HepG2 (cell line): Measurements from ENCODE around the gene LMNA. TPM values are rescaled to one million over a fixed set of nuclear protein-coding genes. Genes with fewer than 3 reads are reported as not detected.

Experiments used
- ATAC-seq: fragments of 200-7000 bp; cut with Tn5 transposase; 3 replicates; pipeline ENCODE4 v1.9.1; 2020; ENCODE audit warnings: mild to moderate bottlenecking, moderate library complexity
- BruUV-seq: library from RNA; stranded (reverse); fragments of 400-500 nt; replicated peaks from 2 replicates; lab custom pipeline; 2021; lab: Mats Ljungman, UMichigan
- CTCF ChIA-PET: fragments of 300-600 bp; formaldehyde crosslinking; extraction: SDS; loops from one replicate; lab custom pipeline; 2021; ENCODE audit warnings: low total read pairs, inconsistent platforms, low intra/inter-chr PET ratio; lab: Yijun Ruan, JAX
- POLR2A ChIA-PET: fragments of 350-600 bp; sonication (Branson Sonifier 250); formaldehyde crosslinking; loops from one replicate; lab custom pipeline; 2020; ENCODE audit warnings: antibody characterized with exemption, inconsistent platforms; lab: Yijun Ruan, JAX
- DNase-seq: peaks from one replicate; pipeline ENCODE4 v3.0.0-alpha.2; 2015; ENCODE audit warnings: low spot score
- FAIRE-seq: peaks from 3 replicates; lab custom pipeline; 2011; peaks lifted over from hg19 to GRCh38; lab: Jason Lieb, UNC
- H2AFZ ChIP-seq: one replicate; pipeline ENCODE4 v1.6.1; 2011; ENCODE audit warnings: low read length, inconsistent platforms
- H3K27ac ChIP-seq: fragments of 300-600 bp; 3 replicates; pipeline ENCODE4 v1.8.0; 2011; ENCODE audit warnings: mixed run types, mild to moderate bottlenecking, mixed read lengths, low read length, inconsistent platforms; ENCODE audit not compliant: insufficient read depth; ENCODE audit errors: extremely low read length
- H3K27me3 ChIP-seq, 2 experiments: fragments of 200-600 bp in 1 of 2; 2 replicates in 1 of 2; 3 replicates in 1 of 2; pipeline versions ENCODE4 v1.6.0 to v1.8.0; 2011; ENCODE audit warnings: low read length in 2 of 2, mild to moderate bottlenecking in 2 of 2, moderate library complexity in 2 of 2, inconsistent platforms in 1 of 2; ENCODE audit not compliant: insufficient read depth in 2 of 2, control insufficient read depth in 1 of 2
- H3K36me3 ChIP-seq, 2 experiments: fragments of 200-600 bp in 1 of 2; replicated peaks in 1 of 2; 2 replicates in 1 of 2; 3 replicates in 1 of 2; pipeline versions ENCODE4 v1.5.1 to v1.8.0; 2011; ENCODE audit warnings: low read length in 2 of 2, inconsistent platforms in 1 of 2; ENCODE audit not compliant: insufficient read depth in 2 of 2, control insufficient read depth in 1 of 2
- H3K4me1 ChIP-seq: 2 replicates; pipeline ENCODE4 v1.5.1; 2012; ENCODE audit warnings: low read length, inconsistent platforms; ENCODE audit not compliant: insufficient read depth
- H3K4me2 ChIP-seq: 2 replicates; pipeline ENCODE4 v1.6.0; 2011; ENCODE audit warnings: low read depth, low read length, inconsistent platforms
- H3K4me3 ChIP-seq, 3 experiments: fragments of 200-600 bp in 1 of 3; sonication (generic), shearing (Covaris generic) in 1 of 3; replicated peaks in 1 of 3; 2 replicates each; pipeline ENCODE4 v1.5.1; 2011 to 2016; ENCODE audit warnings: low read length in 3 of 3, inconsistent platforms in 2 of 3, low read depth in 2 of 3, mild to moderate bottlenecking in 2 of 3, control low read depth in 1 of 3, mixed read lengths in 1 of 3; ENCODE audit not compliant: insufficient read depth in 1 of 3
- H3K79me2 ChIP-seq: one replicate; pipeline ENCODE4 v1.6.1; 2011; ENCODE audit warnings: low read length, inconsistent platforms; ENCODE audit not compliant: insufficient read depth
- H3K9ac ChIP-seq: 2 replicates; pipeline ENCODE4 v1.6.0; 2011; ENCODE audit warnings: mild to moderate bottlenecking, low read depth, low read length, inconsistent platforms; ENCODE audit not compliant: insufficient read depth
- H3K9me3 ChIP-seq: 2 replicates; pipeline ENCODE4 v1.5.1; 2012; ENCODE audit warnings: mild to moderate bottlenecking, low read length
- H4K20me1 ChIP-seq: 2 replicates; pipeline ENCODE4 v1.6.0; 2011; ENCODE audit warnings: inconsistent platforms, mild to moderate bottlenecking, low read length, moderate library complexity; ENCODE audit not compliant: insufficient read depth
- GATAD1 ChIP-seq: IDR thresholded peaks from 2 replicates; pipeline ENCODE4 v1.6.1; 2016; ENCODE audit warnings: missing genetic modification reagents, missing compliant biosample characterization
- JDP2 ChIP-seq: sonication (generic); formaldehyde crosslinking; IDR thresholded peaks from 2 replicates; pipeline ENCODE4 v1.8.1; 2022; ENCODE audit warnings: missing genetic modification reagents, borderline replicate concordance
- MXD3 ChIP-seq: IDR thresholded peaks from 2 replicates; pipeline ENCODE4 v1.6.1; 2016; ENCODE audit warnings: mild to moderate bottlenecking, missing biosample characterization, missing genetic modification reagents
- NR1H2 ChIP-seq: sonication (generic); formaldehyde crosslinking; IDR thresholded peaks from 2 replicates; pipeline ENCODE4 v1.8.1; 2022; ENCODE audit warnings: low read depth, missing genetic modification reagents, borderline replicate concordance
- RBAK ChIP-seq: sonication (generic); formaldehyde crosslinking; IDR thresholded peaks from 2 replicates; pipeline ENCODE4 v1.5.1; 2020; ENCODE audit warnings: mild to moderate bottlenecking, missing genetic modification reagents
- RFXAP ChIP-seq: sonication (generic); formaldehyde crosslinking; IDR thresholded peaks from 2 replicates; pipeline ENCODE4 v1.4.0; 2020; ENCODE audit warnings: missing genetic modification reagents, borderline replicate concordance
- TRAFD1 ChIP-seq: sonication (generic); formaldehyde crosslinking; IDR thresholded peaks from 2 replicates; pipeline ENCODE4 v1.5.1; 2020; ENCODE audit warnings: missing genetic modification reagents, mild to moderate bottlenecking, borderline replicate concordance
- ZC3H4 ChIP-seq: sonication (generic); formaldehyde crosslinking; IDR thresholded peaks from 2 replicates; pipeline ENCODE4 v1.4.0; 2020; ENCODE audit warnings: missing genetic modification reagents, borderline replicate concordance
- ZNF264 ChIP-seq: sonication (generic); formaldehyde crosslinking; IDR thresholded peaks from 2 replicates; pipeline ENCODE4 v1.4.0; 2020; ENCODE audit warnings: missing genetic modification reagents
- ZNF451 ChIP-seq: sonication (generic); formaldehyde crosslinking; IDR thresholded peaks from 2 replicates; pipeline ENCODE4 v1.5.0; 2020; ENCODE audit warnings: mild to moderate bottlenecking, missing genetic modification reagents
- ZNF629 ChIP-seq: sonication (generic); formaldehyde crosslinking; conservative IDR thresholded peaks from 2 replicates; pipeline ENCODE4 v1.5.0; 2020; ENCODE audit warnings: missing genetic modification reagents
- WGBS: methylation state at CpG from one replicate; pipeline ENCODE4 v1.1.6; 2017; ENCODE audit warnings: low lambda C conversion rate; 5-methylcytosine and 5-hydroxymethylcytosine counted together
- in situ Hi-C: cut with HindIII; loops from 2 replicates; pipeline ENCODE4 v1.10.0; 2017; ENCODE audit warnings: low pct_unique_long_range_greater_than_20kb; ENCODE audit not compliant: extremely low pct_ligation_motif_present
- intact Hi-C: fragments of 100-400 bp; cut with micrococcal nuclease; formaldehyde crosslinking; loops from one replicate; pipeline ENCODE4 v1.10.0; 2022; ENCODE audit not compliant: unreplicated experiment
- polyA plus RNA-seq, 8 experiments: library from polyadenylated mRNA; depleted of rRNA in 3 of 8; stranded (reverse) in 7 of 8; unstranded in 1 of 8; fragments of >200 nt; fragmentation: Illumina TruSeq in 4 of 8; extraction: Trizol in 4 of 8; gene quantifications; 2 replicates each; pipeline versions ENCODE4 v1.2.1 to v1.2.3, GENCODE V29; 2011 to 2016; ENCODE audit warnings: low read depth in 4 of 8, missing spikeins in 1 of 8, mixed read lengths in 1 of 8; ENCODE audit not compliant: insufficient read depth in 1 of 8
- total RNA-seq, 5 experiments: library from RNA; depleted of rRNA; stranded (reverse); fragments of >200 nt; fragmentation: Illumina TruSeq; extraction: Trizol; gene quantifications; 2 replicates each; pipeline ENCODE4 v1.2.3, GENCODE V29; 2016; ENCODE audit warnings: low read depth in 1 of 5
- TF ChIP-seq, protein P1 (sequence below): sonication (generic); formaldehyde crosslinking; IDR thresholded peaks from 2 replicates; pipeline ENCODE4 v1.4.0; 2020; ENCODE audit warnings: mild to moderate bottlenecking, missing genetic modification reagents
- TF ChIP-seq, protein P2 (sequence below): sonication (generic); formaldehyde crosslinking; IDR thresholded peaks from 2 replicates; pipeline ENCODE4 v1.4.0; 2020; ENCODE audit warnings: mild to moderate bottlenecking, missing genetic modification reagents

LMNA gene
- total and polyA plus RNA-seq, 2 of the 13 experiments (the other 11 are each of a cell fraction or from before 2014, with no cell fraction given), result 107 to 225 TPM

DNA sequence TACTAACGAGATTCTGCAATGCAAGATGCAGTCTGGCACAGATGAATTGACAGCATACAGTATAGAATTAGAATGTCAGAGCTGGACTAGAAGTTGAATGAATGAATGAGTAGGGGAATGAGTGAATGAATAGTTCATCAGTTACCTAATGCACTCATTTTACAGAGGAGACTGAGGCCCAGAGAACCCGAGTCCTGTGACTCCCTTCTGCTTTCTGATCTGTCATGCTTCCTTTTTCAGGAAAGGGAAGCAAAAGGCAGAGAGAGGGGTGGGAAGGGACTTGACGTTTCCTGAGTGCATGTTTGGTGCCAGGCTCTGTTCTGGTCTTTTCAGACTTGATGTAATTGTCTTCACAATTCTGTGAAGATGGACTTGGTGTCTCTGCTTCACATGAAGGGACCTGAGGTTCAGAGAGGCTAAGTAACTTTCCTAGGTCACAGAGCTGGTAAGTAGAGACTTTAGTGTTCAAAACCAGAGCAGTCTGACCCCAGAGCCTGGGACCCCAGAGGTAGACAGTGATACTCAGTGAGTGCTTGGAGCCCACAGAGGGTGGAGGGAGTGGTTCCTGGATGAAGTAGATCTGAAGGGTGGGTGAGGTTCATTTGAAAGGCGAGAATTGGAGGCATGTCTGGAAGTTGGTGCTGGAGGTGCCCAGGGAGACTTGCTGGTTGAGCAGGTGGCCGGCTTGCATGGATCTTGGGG is 24.2 kb upstream of the LMNA start:
- BruUV-seq, result no TSS peak
- Histone ChIP-seq H3K9me3 (no peaks in the 10 kb centered on the region), H3K4me1 (peaks cover 51% of the 10 kb centered on the region), H4K20me1 (no peaks in the 10 kb centered on the region), H3K9ac (no peak overlapping the region), H3K27me3 (no peaks in the 10 kb centered on the region), H3K36me3 (peaks cover 2% of the 10 kb centered on the region in 2 experiments; a peak in 1 of 5 replicates), H3K27ac (no peak overlapping the region), H2AFZ (no peak overlapping the region), H3K79me2 (no peaks in the 10 kb centered on the region), H3K4me3 (no peak overlapping the region), H3K4me2 (no peak overlapping the region)
- TF ChIP-seq RBAK (CRISPR knock-in tag) (0 out of 2 replicates have a peak, but pooled peaks have one; percentile 1), NR1H2 (CRISPR knock-in tag) (no peak), JDP2 (no peak), ZNF629 (CRISPR knock-in tag) (no peak), GATAD1 (CRISPR knock-in tag) (no peak), RFXAP (0 out of 2 replicates have a peak, but pooled peaks have one; percentile 22), MXD3 (CRISPR knock-in tag) (no peak), ZNF264 (CRISPR knock-in tag) (no peak), ZC3H4 (no peak), ZNF451 (CRISPR knock-in tag) (no peak), TRAFD1 (CRISPR knock-in tag) (no peak)
- TF ChIP-seq, protein P1, sequence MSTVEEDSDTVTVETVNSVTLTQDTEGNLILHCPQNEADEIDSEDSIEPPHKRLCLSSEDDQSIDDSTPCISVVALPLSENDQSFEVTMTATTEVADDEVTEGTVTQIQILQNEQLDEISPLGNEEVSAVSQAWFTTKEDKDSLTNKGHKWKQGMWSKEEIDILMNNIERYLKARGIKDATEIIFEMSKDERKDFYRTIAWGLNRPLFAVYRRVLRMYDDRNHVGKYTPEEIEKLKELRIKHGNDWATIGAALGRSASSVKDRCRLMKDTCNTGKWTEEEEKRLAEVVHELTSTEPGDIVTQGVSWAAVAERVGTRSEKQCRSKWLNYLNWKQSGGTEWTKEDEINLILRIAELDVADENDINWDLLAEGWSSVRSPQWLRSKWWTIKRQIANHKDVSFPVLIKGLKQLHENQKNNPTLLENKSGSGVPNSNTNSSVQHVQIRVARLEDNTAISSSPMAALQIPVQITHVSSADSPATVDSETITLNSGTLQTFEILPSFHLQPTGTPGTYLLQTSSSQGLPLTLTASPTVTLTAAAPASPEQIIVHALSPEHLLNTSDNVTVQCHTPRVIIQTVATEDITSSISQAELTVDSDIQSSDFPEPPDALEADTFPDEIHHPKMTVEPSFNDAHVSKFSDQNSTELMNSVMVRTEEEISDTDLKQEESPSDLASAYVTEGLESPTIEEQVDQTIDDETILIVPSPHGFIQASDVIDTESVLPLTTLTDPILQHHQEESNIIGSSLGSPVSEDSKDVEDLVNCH, result no peak
- TF ChIP-seq, protein P2, sequence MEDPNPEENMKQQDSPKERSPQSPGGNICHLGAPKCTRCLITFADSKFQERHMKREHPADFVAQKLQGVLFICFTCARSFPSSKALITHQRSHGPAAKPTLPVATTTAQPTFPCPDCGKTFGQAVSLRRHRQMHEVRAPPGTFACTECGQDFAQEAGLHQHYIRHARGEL (CRISPR knock-in tag), result 0 out of 2 replicates have a peak, but pooled peaks have one; percentile 2
- ChIA-PET CTCF (interaction anchor here (0.9 to 3.3 kb wide), 4 partner anchors 33 to 169 kb away, joined by 3 to 52 read pairs (median 4); no protein-coding TSS in a partner anchor), POLR2A (interaction anchor here (0.8 to 11.0 kb wide), 3 partner anchors 38 to 123 kb away, joined by 3 to 113 read pairs (median 4); partner anchors contain the start of gene PMF1)
- intact Hi-C loops (loop anchor here (1.0 kb wide), 2 partner anchors 40 to 135 kb away; no protein-coding TSS in a partner anchor), in situ Hi-C loops (no loop called here)
- FAIRE-seq (no peak), ATAC-seq (peak; percentile 25), DNase-seq (no peak)
- WGBS, result 61% methylated on average over 4 of the region's 5 CpGs
